ENCODE results near the gene C13orf46.

C13orf46 gene

DNA sequence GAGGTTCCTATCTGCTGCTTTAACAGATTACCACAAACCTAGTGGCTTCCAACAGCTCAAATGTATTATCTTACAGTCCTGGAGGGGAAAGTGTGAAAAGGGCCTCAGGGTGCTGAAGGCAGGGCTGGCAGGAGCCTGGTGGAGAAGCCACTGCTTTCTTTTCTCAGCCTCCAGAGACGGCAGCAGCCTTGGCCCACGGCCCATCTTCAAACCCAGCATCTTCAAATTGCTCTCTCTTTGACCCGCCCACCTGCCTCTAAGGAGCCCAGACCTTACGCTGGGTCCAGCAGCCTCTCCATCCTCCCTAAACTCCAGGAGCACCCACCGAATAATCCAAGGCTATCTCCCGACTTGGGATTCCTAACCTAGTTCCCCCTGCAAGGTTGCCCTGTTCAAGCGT is 35.6 kb downstream of the C13orf46 start:
- DNase-seq (ENCODE audit: low read depth) = no peak

- no peak for DNase-seq (ENCODE audit: low read depth)
These were observed 36.2 kb downstream of the C13orf46 start for GRCh38 chr13:113937527-113938180.

DNA sequence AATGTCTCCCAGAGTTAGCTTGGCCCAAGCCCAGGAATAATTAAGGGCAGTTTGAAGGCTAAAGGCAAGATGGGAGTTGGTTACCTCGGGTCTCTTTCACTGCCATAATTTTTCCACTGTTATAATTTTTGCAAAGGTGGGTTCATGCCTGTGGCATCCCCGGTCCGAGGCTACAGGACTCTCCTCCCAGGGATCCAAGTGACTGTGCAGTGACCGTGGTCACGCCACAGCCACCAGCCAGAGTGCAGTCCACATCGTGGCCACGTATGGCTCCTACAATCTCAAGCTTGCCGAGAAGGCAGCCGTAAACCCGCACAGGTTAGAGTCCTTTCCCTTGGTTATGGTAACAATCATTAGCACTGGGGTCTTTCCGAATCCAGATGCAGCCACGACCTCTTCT is 36.8 kb downstream of the C13orf46 start:
- no peak for DNase-seq (ENCODE audit: low read depth)

- no peak for DNase-seq (ENCODE audit: low read depth)
These were observed 37.5 kb downstream of the C13orf46 start for GRCh38 chr13:113936166-113936965.

- DNase-seq (ENCODE audit: low read depth) = no peak
These were observed 38.7 kb downstream of the C13orf46 start for GRCh38 chr13:113935001-113935844.

DNA sequence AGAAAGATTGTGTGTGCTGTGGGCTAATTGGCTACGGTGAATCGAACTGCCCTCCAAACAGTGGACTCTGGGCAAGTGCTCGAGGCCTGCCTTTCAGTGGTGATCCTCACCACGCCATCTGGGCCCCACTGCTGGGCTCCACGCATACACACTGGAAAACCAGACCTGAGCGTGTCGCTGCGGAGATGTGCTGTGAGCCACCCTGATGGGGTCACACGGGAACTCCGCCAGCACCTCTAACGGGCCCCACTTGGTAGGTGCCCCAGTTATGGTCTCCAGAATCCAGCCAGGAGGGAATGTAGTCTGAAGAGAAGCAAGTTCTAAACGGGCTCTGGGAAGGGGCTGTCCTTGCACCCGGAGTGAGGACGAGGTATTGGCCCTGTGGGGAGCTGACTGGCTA is 39.3 kb downstream of the C13orf46 start:
- DNase-seq (ENCODE audit: low read depth) = no peak

GRCh38 chr13:113933901-113934300 is 40.0 kb downstream of the C13orf46 start:
- DNase-seq (ENCODE audit: low read depth) = no peak

DNA sequence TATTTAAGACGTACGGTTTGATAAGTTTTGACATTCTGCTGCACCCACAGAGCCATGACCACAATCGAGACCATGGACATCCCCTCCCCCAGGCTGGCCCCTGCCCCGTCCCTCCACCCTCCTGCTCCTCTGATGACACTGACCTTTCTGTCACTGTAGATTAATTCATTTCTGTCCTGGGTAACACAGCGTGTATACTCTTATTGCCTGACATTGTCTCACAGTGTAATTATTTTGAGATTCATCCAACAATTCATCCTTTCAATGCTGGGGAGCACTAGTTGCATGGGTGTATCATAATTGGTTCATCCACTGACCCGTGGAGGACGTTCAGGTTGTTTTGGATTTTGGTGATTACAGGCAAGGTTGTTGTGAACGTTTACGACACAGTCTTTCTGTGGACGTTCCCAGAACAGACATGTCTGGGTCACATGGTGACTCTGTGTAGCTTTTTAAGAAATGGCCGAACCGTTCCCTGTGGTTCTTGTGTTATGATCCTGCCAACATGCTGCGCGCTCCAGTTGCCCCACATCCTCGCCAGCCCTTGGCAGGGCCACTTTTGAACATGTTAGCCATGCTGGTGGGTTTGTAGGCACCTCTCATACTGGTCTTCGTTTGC is 41.9 kb downstream of the C13orf46 start:
- no peak for DNase-seq (ENCODE audit: low read depth)

DNA sequence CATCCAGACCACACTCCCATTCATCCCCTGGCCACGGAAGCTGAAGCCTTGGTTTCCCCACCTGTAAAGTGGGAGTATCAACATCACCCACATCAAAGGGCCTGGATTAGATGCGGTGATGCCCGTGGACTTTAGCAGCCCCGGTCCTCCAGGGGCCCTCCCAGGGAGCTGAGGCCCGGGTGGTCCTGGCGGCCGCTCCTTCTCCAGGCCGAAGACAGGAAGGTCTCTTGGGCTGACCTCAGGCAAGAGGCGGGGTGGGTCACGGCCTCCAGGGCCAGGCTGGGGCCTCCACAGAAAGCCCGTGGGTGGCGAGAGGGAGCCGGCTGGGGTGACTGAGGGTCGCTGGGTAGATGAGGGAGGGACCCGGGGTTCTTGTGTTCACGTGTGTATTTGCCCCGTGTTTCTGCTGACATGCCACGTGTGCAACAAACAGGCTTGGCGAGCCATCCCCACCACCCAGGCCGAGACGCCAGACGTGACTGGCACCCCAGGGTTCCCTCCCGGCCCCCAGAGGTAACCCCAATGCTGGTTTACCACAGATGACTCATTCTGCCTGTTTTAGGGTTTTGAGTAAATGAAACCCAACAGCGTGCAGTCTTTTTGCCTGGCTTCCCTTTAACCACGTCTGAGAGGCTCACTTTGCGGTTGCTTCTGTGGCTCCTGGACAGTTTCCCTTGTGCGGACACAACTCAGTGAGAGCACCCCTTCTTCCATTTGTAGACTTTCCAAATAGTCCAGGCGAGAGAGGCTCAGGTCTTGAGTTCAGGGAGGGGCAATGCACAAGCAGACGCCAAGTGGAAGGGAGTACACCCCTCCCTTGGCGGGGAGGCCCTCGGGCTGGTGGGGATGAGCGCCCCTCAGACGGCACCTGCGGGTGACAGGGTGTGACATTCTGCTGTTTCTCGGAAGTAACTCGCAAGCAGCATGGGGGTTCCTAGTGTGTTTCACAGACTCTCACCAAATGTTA is 42.9 kb downstream of the C13orf46 start:
- peak; percentile 2 for DNase-seq (ENCODE audit: low read depth)

- DNase-seq (ENCODE audit: low read depth) = no peak
These were observed 44.0 kb downstream of the C13orf46 start for GRCh38 chr13:113929628-113930615.

GRCh38 chr13:113928685-113929627 is 44.9 kb downstream of the C13orf46 start:
- DNase-seq (ENCODE audit: low read depth) = no peak

DNA sequence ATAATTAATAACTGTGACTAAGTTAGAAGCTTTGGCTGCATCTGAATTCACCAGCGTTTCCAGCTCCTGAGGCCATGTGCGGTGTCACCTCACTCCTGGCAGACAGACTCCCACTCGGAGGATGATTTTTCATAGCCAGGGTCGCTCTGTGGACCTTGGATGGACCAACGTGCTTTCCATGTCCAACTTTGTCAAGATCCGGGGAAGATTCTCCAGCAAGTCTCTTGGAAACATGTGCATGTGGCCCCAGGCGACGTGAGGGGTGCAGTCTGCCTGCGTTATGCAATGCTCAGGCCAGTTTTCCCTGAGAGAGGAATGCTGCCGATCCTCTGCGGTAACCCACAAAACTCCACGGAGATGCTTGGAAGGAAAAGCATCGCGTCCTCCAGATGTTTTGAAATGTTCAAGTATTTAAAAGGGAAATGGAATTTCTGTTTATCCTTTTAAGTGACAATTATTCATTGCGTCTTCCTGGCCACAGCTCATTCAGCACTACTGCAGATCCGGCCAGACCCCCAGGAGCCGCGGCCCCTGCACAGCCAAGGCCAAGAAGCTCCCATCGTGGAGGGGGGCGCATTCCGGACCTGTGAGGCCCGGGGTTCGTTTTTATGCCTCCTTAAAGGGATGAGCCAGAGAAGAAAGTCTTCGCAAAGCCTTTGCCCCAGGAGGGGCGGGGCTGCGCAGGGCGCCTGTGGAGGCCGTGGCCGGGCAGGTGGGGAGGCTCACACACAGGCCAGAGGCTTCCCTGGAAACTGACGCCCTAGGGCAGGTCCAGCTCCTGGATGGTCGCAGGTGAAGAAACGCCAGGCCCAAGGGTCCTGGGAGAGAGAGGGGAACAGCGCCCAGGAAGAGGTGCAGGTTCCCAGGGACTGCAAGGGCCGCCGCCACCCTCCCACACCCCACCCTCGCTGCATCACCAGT is 46.0 kb downstream of the C13orf46 start:
- no peak for DNase-seq (ENCODE audit: low read depth)

DNA sequence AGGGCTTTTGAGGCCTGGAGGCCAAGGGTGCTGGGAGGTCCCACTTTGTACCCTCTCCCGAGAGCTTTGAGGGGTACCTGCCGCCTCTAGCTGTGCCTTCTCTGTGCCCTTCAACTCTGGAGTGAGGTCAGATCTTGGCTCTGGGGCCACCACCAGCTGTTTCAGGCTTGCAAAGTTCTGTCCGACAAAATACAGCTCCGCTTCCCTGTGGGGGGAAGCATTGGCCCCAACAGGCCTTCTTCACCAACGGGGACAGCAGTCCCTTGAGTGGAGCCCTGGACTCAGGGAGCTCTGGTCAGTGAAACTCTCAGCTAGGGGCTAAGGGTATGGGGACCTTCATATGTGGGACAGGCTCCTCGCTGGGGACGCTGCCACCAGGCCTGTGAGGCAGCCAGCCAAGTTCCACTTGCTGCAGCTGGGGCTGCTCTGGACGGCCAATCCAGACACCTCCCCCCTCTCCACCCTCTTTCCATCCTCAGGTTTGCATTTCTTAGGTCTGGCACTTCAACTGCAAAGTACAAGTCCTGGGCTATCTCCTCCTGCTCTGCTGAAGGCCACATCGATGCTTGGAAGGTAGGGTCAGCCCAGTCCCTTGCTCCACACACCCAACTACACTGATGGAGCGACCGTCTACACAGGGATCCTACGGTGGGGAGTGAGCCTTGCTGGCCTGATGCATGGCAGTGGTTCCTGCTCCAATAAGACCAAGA is 46.8 kb downstream of the C13orf46 start:
- DNase-seq (ENCODE audit: low read depth) = no peak

GRCh38 chr13:113926301-113926761 is 47.5 kb downstream of the C13orf46 start:
- no peak for DNase-seq (ENCODE audit: low read depth)

DNA sequence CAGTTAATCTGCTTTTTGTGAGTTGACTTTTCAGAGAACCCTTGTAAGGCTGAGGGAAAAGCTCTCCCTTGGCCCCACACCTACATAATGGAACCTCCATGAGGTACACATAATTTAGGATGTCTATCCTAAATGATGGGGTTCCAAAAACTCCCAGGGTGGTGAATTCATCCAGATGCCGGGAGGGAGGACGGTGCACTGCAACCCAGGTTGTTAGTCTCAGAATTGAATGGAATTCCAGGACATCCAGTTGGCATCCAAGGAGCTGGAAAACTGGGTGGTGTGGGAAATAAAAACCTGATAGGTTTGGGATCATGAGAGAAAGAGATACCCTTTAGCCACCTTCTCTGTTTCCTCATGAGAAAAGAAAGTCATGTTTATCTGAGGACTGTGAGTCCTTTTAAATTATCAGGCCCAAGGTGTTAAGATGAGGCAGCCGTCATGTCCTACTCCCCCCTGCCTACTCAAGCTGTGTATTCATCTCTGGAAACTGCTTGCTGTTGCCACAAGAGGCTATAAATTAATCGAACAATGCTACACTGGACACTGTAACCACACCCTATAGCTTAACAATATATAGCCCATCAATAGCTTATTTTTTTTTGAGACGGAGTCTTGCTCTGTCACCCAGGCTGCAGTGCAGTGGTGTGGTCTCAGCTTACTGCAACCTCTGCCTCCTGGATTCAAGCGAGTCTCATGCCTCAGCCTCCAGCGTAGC is 49.5 kb downstream of the C13orf46 start:
- no peak for DNase-seq (ENCODE audit: low read depth)

Measured in stimulated activated CD8-positive, alpha-beta memory T cell treated with anti-CD3 and anti-CD28 coated beads, Interleukin-7, amount 100 ng/mL, for 24 hours (primary cell).